Measurements from ENCODE around the gene SNF8. TPM values are rescaled to one million over a fixed set of nuclear protein-coding genes. Genes with fewer than 3 reads are reported as not detected.

Gene SNF8
- total and polyA plus RNA-seq, 11 donors, result 66.9 to 144 (median 105) TPM

Other genes starting within 250 kb of the SNF8 start
- gene PRAC1, start 222.3 kb downstream of the SNF8 start, total RNA-seq, result not detected
- not detected for gene PRAC1, start 222.3 kb downstream of the SNF8 start, polyA plus RNA-seq
- not detected for gene PRAC2, start 221.7 kb downstream of the SNF8 start, total RNA-seq
- gene PRAC2, start 221.7 kb downstream of the SNF8 start, polyA plus RNA-seq, result not detected
- gene HOXB13, start 216.1 kb downstream of the SNF8 start, total RNA-seq, result not detected
- gene HOXB13, start 216.1 kb downstream of the SNF8 start, polyA plus RNA-seq, result not detected
- gene TTLL6, start 127.6 kb downstream of the SNF8 start, total RNA-seq, result under 1 TPM in 1 of 9 donors, not detected in 8; 0.55 TPM
- under 1 TPM; 0.07 to 0.15 TPM for gene TTLL6, start 127.6 kb downstream of the SNF8 start, polyA plus RNA-seq
- 100 to 1,000 TPM; 174 to 322 (median 272) TPM for gene CALCOCO2, start 113.8 kb downstream of the SNF8 start, total RNA-seq
- gene CALCOCO2, start 113.8 kb downstream of the SNF8 start, polyA plus RNA-seq, result 100 to 1,000 TPM; 102 to 122 TPM
- 1,000 to 10,000 TPM in 1 of 9 donors, 100 to 1,000 TPM in 8; 225 to 1,147 (median 370) TPM for gene ATP5MC1, start 52.1 kb downstream of the SNF8 start, total RNA-seq
- gene ATP5MC1, start 52.1 kb downstream of the SNF8 start, polyA plus RNA-seq, result 1,000 to 10,000 TPM in 1 of 2 donors, 100 to 1,000 TPM in 1; 638 to 1,709 TPM
- 10 to 100 TPM; 31.1 to 59.0 (median 41.0) TPM for gene UBE2Z, start 36.4 kb downstream of the SNF8 start, total RNA-seq
- gene UBE2Z, start 36.4 kb downstream of the SNF8 start, polyA plus RNA-seq, result 10 to 100 TPM; 19.3 to 56.8 TPM
- gene GIP, start 23.8 kb upstream of the SNF8 start, total RNA-seq, result not detected
- gene GIP, start 23.8 kb upstream of the SNF8 start, polyA plus RNA-seq, result not detected
- not detected for gene IGF2BP1, start 52.5 kb upstream of the SNF8 start, total RNA-seq
- under 1 TPM in 1 of 2 donors, not detected in 1; 0.01 TPM for gene IGF2BP1, start 52.5 kb upstream of the SNF8 start, polyA plus RNA-seq
- gene B4GALNT2, start 187.9 kb upstream of the SNF8 start, total RNA-seq, result under 1 TPM in 2 of 9 donors, not detected in 7; 0.07 to 0.08 TPM
- gene B4GALNT2, start 187.9 kb upstream of the SNF8 start, polyA plus RNA-seq, result not detected

Data from heart left ventricle (tissue), 11 donors.